Lung (tissue), 12 donors: ENCODE measurements around the gene TEX48. TPM values are rescaled to one million over a fixed set of nuclear protein-coding genes. Genes with fewer than 3 reads are reported as not detected.

ENCODE experiments used
- ATAC-seq: fragments of 200-7000 bp; cut with Tn5 transposase; one replicate; pipeline ENCODE4 v1.9.1; 2020; ENCODE audit warnings: moderate number of reproducible peaks; ENCODE audit not compliant: insufficient read depth, low FRiP score
- DNase-seq, 3 donors: peaks; one replicate each; pipeline ENCODE4 v3.0.0-alpha.2; 2013 to 2017
- H3K27ac ChIP-seq, 2 donors: one replicate each; pipeline ENCODE4 v1.5.1; 2013; ENCODE audit warnings: mild to moderate bottlenecking in 2 of 2, moderate library complexity in 2 of 2, control low read depth in 1 of 2, inconsistent platforms in 1 of 2, low read depth in 1 of 2, low read length in 1 of 2
- H3K27me3 ChIP-seq, 3 donors: one replicate each; pipeline ENCODE4 v1.5.1; 2013; ENCODE audit warnings: low read length in 2 of 3; ENCODE audit not compliant: control insufficient read depth in 3 of 3, insufficient read depth in 3 of 3
- H3K36me3 ChIP-seq, 4 donors: one replicate each; pipeline ENCODE4 v1.5.1; 2013; ENCODE audit warnings: low read length in 4 of 4, mild to moderate bottlenecking in 1 of 4, moderate library complexity in 1 of 4; ENCODE audit not compliant: control insufficient read depth in 4 of 4, insufficient read depth in 4 of 4
- H3K4me1 ChIP-seq, 5 donors: one replicate each; pipeline ENCODE4 v1.5.1; 2013; ENCODE audit warnings: low read length in 5 of 5, mild to moderate bottlenecking in 2 of 5, moderate library complexity in 1 of 5; ENCODE audit not compliant: control insufficient read depth in 5 of 5, insufficient read depth in 5 of 5
- H3K4me3 ChIP-seq: one replicate; pipeline ENCODE4 v1.5.1; 2013; ENCODE audit warnings: mild to moderate bottlenecking, control low read depth, moderate library complexity
- H3K9ac ChIP-seq, 2 donors: one replicate each; pipeline ENCODE4 v1.5.1; 2013; ENCODE audit warnings: low read length in 2 of 2, control low read depth in 1 of 2; ENCODE audit not compliant: insufficient read depth in 1 of 2
- H3K9me3 ChIP-seq, 4 donors: one replicate each; pipeline ENCODE4 v1.5.1; 2013; ENCODE audit warnings: low read length in 3 of 4, mild to moderate bottlenecking in 1 of 4, moderate library complexity in 1 of 4; ENCODE audit not compliant: control insufficient read depth in 4 of 4, insufficient read depth in 3 of 4
- CTCF ChIP-seq: IDR thresholded peaks from 2 replicates; pipeline ENCODE4 v1.5.1; 2012; ENCODE audit warnings: mild to moderate bottlenecking; ENCODE audit errors: control extremely low read depth, extremely low read depth
- WGBS, 2 donors: extraction: QIAGEN DNeasy Blood & Tissue Kit; methylation state at CpG; one replicate each; pipeline ENCODE4 v1.1.7; 2013; 5-methylcytosine and 5-hydroxymethylcytosine counted together
- polyA plus RNA-seq, 2 donors: library from polyadenylated mRNA; stranded (reverse); fragments of 200-250 nt; gene quantifications; one replicate each; pipeline ENCODE4 v1.2.1, GENCODE V29; 2013
- total RNA-seq, 2 donors: library from RNA; depleted of rRNA in 1 of 2; stranded (reverse); fragments of >200 nt in 1 of 2; gene quantifications; one replicate each; pipeline ENCODE4 v1.2.1, GENCODE V29; 2014 to 2021
- donor health status: control.
- donor health status: control.
- donor health status: Bipolar disorder and iron deficiency.
- donor health status: healthy.
- donor health status: DM: yes; HTN: yes; CAD: no.

Gene TEX48
- total and polyA plus RNA-seq, 4 donors: not detected

DNA sequence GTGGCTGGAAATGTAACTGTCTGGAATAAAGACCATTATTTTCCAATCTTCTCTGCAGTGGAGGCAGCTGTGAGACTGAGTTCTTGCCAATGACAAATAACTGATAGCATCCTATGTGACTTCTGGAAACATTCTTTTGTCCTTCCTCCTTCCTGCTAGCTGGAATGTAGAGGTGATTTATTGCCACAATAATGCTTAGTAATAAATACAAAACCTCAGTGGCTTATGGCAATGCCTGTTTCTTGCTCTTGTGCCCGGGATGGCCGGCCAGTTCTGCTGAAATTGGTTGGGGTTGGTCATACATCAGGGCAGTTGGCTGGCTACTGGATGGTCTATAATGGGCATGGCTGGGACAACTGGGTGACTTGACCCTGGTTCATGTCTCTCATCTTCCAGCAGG is 12.2 kb upstream of the TEX48 start:
- Histone ChIP-seq H3K4me1 (peaks cover 0 to 5% (median 0%) of the 10 kb centered on the region in 5 donors), H3K4me3 (no peak overlapping the region), H3K9me3 (no peaks in the 10 kb centered on the region), H3K9ac (no peak overlapping the region), H3K27ac (no peak overlapping the region), H3K27me3 (no peaks in the 10 kb centered on the region), H3K36me3 (no peaks in the 10 kb centered on the region)
- no peak for TF ChIP-seq CTCF
- DNase-seq (peak in 1 of 3 donors; percentile 5), ATAC-seq (no peak)
- WGBS, 2 donors: 74 to 83% methylated on average over 2 of the region's 2 CpGs

DNA sequence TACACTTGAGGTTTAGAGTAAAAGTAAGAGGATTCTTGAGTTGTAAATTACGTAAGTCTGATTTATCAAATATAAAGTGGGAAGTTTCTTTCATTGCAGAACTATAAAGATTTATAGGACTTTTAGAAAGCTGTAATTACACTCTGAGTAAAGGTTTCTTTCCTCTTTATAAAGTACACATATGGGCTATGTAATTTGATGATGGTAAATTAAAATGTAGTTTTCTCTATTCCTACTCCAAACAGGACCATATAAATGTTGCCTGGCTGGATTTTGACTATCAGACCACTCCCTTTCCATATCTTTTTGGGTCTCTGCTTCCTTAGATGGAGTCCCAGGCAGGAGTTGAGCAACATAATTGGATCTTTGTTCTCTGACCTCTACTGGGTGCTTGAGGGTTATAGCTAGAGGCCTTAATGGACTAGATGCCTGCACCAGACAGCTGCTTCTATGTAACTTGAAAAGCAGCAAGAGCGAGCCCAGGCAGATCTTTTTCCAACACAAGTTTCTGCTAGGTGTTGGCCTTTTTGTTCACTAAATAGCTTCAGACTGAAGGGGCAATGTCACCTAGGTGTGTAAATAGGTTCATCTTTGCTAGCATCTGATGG is 11.4 kb upstream of the TEX48 start:
- no peak overlapping the region for H3K4me3 ChIP-seq
- no peak overlapping the region for H3K9ac ChIP-seq
- ATAC-seq: no peak
- H3K27ac ChIP-seq: no peak overlapping the region
- DNase-seq: peak in 2 of 3 donors; percentile 11 to 36
- H3K27me3 ChIP-seq: no peaks in the 10 kb centered on the region
- H3K4me1 ChIP-seq: peaks cover 0 to 5% (median 0%) of the 10 kb centered on the region in 5 donors
- no peak for TF ChIP-seq CTCF
- WGBS, 2 donors: 47 to 54% methylated on average over 2 of the region's 2 CpGs
- no peaks in the 10 kb centered on the region for H3K36me3 ChIP-seq
- no peaks in the 10 kb centered on the region for H3K9me3 ChIP-seq

- no peak overlapping the region for H3K9ac ChIP-seq
- no peak overlapping the region for H3K4me3 ChIP-seq
- no peak for DNase-seq
- no peak for ATAC-seq
- no peak for TF ChIP-seq CTCF
- no peak overlapping the region for H3K27ac ChIP-seq
- peaks cover 0 to 5% (median 0%) of the 10 kb centered on the region in 5 donors for H3K4me1 ChIP-seq
- H3K27me3 ChIP-seq: no peaks in the 10 kb centered on the region
- no peaks in the 10 kb centered on the region for H3K9me3 ChIP-seq
- no peaks in the 10 kb centered on the region for H3K36me3 ChIP-seq
Observed at GRCh38 chr9:114691956-114692295, 9.9 kb upstream of the TEX48 start.
